NOMO-1 treated with dmso at 0.1 percent for 144 hours (cell line): ENCODE results near the gene TUBGCP2.

ENCODE experiments used
- DNase-seq: peaks from one replicate; lab custom pipeline; 2025; ENCODE audit not compliant: unreplicated experiment; lab: John Stamatoyannopoulos, UW

TUBGCP2 gene

GRCh38 chr10:133280391-133281059 is 28.1 kb downstream of the TUBGCP2 start:
- DNase-seq: no peak

- DNase-seq: peak; percentile 57
Observed at GRCh38 chr10:133279326-133280226, 29.1 kb downstream of the TUBGCP2 start.

GRCh38 chr10:133278577-133279265 is 30.0 kb downstream of the TUBGCP2 start:
- DNase-seq: peak; percentile 92

- no peak for DNase-seq
Observed at GRCh38 chr10:133277993-133278576, 30.6 kb downstream of the TUBGCP2 start.

- DNase-seq: no peak
Observed at GRCh38 chr10:133277277-133277992, 31.2 kb downstream of the TUBGCP2 start.

- no peak for DNase-seq
Observed at GRCh38 chr10:133276435-133277201, 32.1 kb downstream of the TUBGCP2 start, which contains the start of gene ADAM8. ADAM8 (minus strand) TSS chr10:133276868; CDS start chr10:133276817, 51 bp downstream.

GRCh38 chr10:133276100-133276434 is 32.6 kb downstream of the TUBGCP2 start:
- no peak for DNase-seq

- no peak for DNase-seq
Observed at GRCh38 chr10:133275684-133276092, 33.0 kb downstream of the TUBGCP2 start.

GRCh38 chr10:133274751-133275683 is 33.7 kb downstream of the TUBGCP2 start:
- DNase-seq: peak; percentile 22

GRCh38 chr10:133273534-133274143 is 35.0 kb downstream of the TUBGCP2 start:
- DNase-seq: no peak

GRCh38 chr10:133272964-133273420 is 35.7 kb downstream of the TUBGCP2 start:
- no peak for DNase-seq

- DNase-seq: no peak
Observed at GRCh38 chr10:133272301-133272963, 36.2 kb downstream of the TUBGCP2 start.

GRCh38 chr10:133271521-133272300 is 37.0 kb downstream of the TUBGCP2 start:
- no peak for DNase-seq

GRCh38 chr10:133270773-133271297 is 37.8 kb downstream of the TUBGCP2 start:
- DNase-seq: no peak

GRCh38 chr10:133270204-133270603 is 38.5 kb downstream of the TUBGCP2 start:
- DNase-seq: no peak

- no peak for DNase-seq
Observed at GRCh38 chr10:133269367-133269766, 39.3 kb downstream of the TUBGCP2 start.

GRCh38 chr10:133268532-133268931 is 40.1 kb downstream of the TUBGCP2 start:
- DNase-seq: no peak
